Measurements from ENCODE around the gene ASPDH. TPM values are rescaled to one million over a fixed set of nuclear protein-coding genes. Genes with fewer than 3 reads are reported as not detected.

The ASPDH gene
- total RNA-seq, 1 donor from 2014 or later = not detected

- Mint-ChIP-seq H3K27me3 (ENCODE audit: unreplicated experiment) (peaks cover 5% of the 10 kb centered on the region), H3K36me3 (ENCODE audit: unreplicated experiment) (no peaks in the 10 kb centered on the region), H3K4me1 (ENCODE audit: low read depth, unreplicated experiment) (no peaks in the 10 kb centered on the region), H3K27ac (ENCODE audit: unreplicated experiment) (no peak overlapping the region), H3K4me3 (ENCODE audit: unreplicated experiment) (no peak overlapping the region), H3K9me3 (ENCODE audit: unreplicated experiment) (peaks cover 9% of the 10 kb centered on the region)
- no peak for DNase-seq
- no peak for TF ChIP-seq CTCF (IDR thresholded peaks at IDR 0.05; ENCODE audit: partially characterized antibody, unreplicated experiment)
Observed at GRCh38 chr19:50464348-50464747, 49.4 kb downstream of the ASPDH start.

GRCh38 chr19:50462970-50463369, 50.7 kb downstream of the ASPDH start:
- no peak overlapping the region for H3K27ac Mint-ChIP-seq (ENCODE audit: unreplicated experiment)
- no peak for DNase-seq
- no peaks in the 10 kb centered on the region for H3K4me1 Mint-ChIP-seq (ENCODE audit: low read depth, unreplicated experiment)
- H3K4me3 Mint-ChIP-seq (ENCODE audit: unreplicated experiment) = no peak overlapping the region
- peaks cover 7% of the 10 kb centered on the region for H3K9me3 Mint-ChIP-seq (ENCODE audit: unreplicated experiment)
- no peak for TF ChIP-seq CTCF (IDR thresholded peaks at IDR 0.05; ENCODE audit: partially characterized antibody, unreplicated experiment)
- no peaks in the 10 kb centered on the region for H3K36me3 Mint-ChIP-seq (ENCODE audit: unreplicated experiment)
- peaks cover 3% of the 10 kb centered on the region for H3K27me3 Mint-ChIP-seq (ENCODE audit: unreplicated experiment)

Other genes with a start within 250 kb of the ASPDH start
- gene KCNC3, start 184.5 kb downstream of the ASPDH start, total RNA-seq (ENCODE audit: unreplicated experiment) = 10.6 TPM
- gene NAPSA, start 148.3 kb downstream of the ASPDH start, total RNA-seq (ENCODE audit: unreplicated experiment) = 0.88 TPM
- gene NR1H2, start 137.5 kb downstream of the ASPDH start, total RNA-seq (ENCODE audit: unreplicated experiment) = 28.3 TPM
- gene POLD1, start 129.6 kb downstream of the ASPDH start, total RNA-seq (ENCODE audit: unreplicated experiment) = 38.9 TPM
- 2.7 TPM for gene SPIB, start 95.0 kb downstream of the ASPDH start, total RNA-seq (ENCODE audit: unreplicated experiment)
- gene MYBPC2, start 81.0 kb downstream of the ASPDH start, total RNA-seq (ENCODE audit: unreplicated experiment) = 0.61 TPM
- 98.8 TPM for gene EMC10, start 37.4 kb downstream of the ASPDH start, total RNA-seq (ENCODE audit: unreplicated experiment)
- gene GARIN5A, start 37.1 kb downstream of the ASPDH start, total RNA-seq (ENCODE audit: unreplicated experiment) = 5.2 TPM
- 19.1 TPM for gene JOSD2, start 2.7 kb downstream of the ASPDH start, total RNA-seq (ENCODE audit: unreplicated experiment)
- gene LRRC4B, start 54.5 kb upstream of the ASPDH start, total RNA-seq (ENCODE audit: unreplicated experiment) = 28.5 TPM
- 15.6 TPM for gene SYT3, start 126.0 kb upstream of the ASPDH start, total RNA-seq (ENCODE audit: unreplicated experiment)
- gene C19orf81, start 135.5 kb upstream of the ASPDH start, total RNA-seq (ENCODE audit: unreplicated experiment) = 10.4 TPM
- gene SHANK1, start 205.9 kb upstream of the ASPDH start, total RNA-seq (ENCODE audit: unreplicated experiment) = 19.0 TPM
- 4.0 TPM for gene CLEC11A, start 209.5 kb upstream of the ASPDH start, total RNA-seq (ENCODE audit: unreplicated experiment)